Dedifferentiated amniotic fluid mesenchymal stem cell (primary cell): ENCODE data around the gene CD2AP.
"Not testable (repeated sequence)": the region's sequence is repeated elsewhere in the genome, so short reads cannot be mapped to it uniquely, and the experiment has no call there.

ENCODE experiments used
- DNase-seq: peaks from one replicate; pipeline ENCODE4 v3.0.0-alpha.2; 2016; ENCODE audit errors: extremely low spot score

The CD2AP gene

GRCh38 chr6:47477497-47478232, at the start of gene CD2AP:
CD2AP (plus strand) TSS chr6:47477789; CDS start chr6:47478245, 456 bp downstream.
- peak; percentile 59 for DNase-seq

GRCh38 chr6:47428288-47428687, 49.3 kb upstream of the CD2AP start:
- DNase-seq, result no peak

- DNase-seq, result no peak
Measured at GRCh38 chr6:47428746-47429664, 48.6 kb upstream of the CD2AP start.

GRCh38 chr6:47434372-47435253, 43.0 kb upstream of the CD2AP start:
- no peak for DNase-seq

GRCh38 chr6:47435254-47435612, 42.4 kb upstream of the CD2AP start:
- no peak for DNase-seq

GRCh38 chr6:47437592-47437991, 40.0 kb upstream of the CD2AP start:
- DNase-seq, result no peak

- no peak for DNase-seq
Measured at GRCh38 chr6:47438481-47439347, 38.9 kb upstream of the CD2AP start.

GRCh38 chr6:47439348-47439668, 38.3 kb upstream of the CD2AP start:
- DNase-seq, result no peak

GRCh38 chr6:47440719-47441118, 36.9 kb upstream of the CD2AP start:
- no peak for DNase-seq

- not testable (repeated sequence) for DNase-seq
Measured at GRCh38 chr6:47444964-47445363, 32.6 kb upstream of the CD2AP start.

GRCh38 chr6:47446669-47447330, 30.8 kb upstream of the CD2AP start:
- DNase-seq, result no peak

GRCh38 chr6:47447722-47448121, 29.9 kb upstream of the CD2AP start:
- no peak for DNase-seq

- DNase-seq, result no peak
Measured at GRCh38 chr6:47451162-47451561, 26.4 kb upstream of the CD2AP start.

GRCh38 chr6:47452899-47453298, 24.7 kb upstream of the CD2AP start:
- DNase-seq, result no peak

- DNase-seq, result no peak
Measured at GRCh38 chr6:47453372-47453936, 24.1 kb upstream of the CD2AP start.

- DNase-seq, result no peak
Measured at GRCh38 chr6:47454713-47455396, 22.7 kb upstream of the CD2AP start.

- DNase-seq, result no peak
Measured at GRCh38 chr6:47455533-47456209, 21.9 kb upstream of the CD2AP start.

GRCh38 chr6:47456536-47456975, 21.0 kb upstream of the CD2AP start:
- DNase-seq, result no peak

GRCh38 chr6:47457370-47457769, 20.2 kb upstream of the CD2AP start:
- no peak for DNase-seq
